Mucosa of rectum (tissue), 2 donors: ENCODE data around the gene CHD6.

Source experiments
- H3K27ac ChIP-seq, 2 donors: one replicate each; pipeline ENCODE4 v1.7.0; 2013; ENCODE audit warnings: inconsistent platforms in 2 of 2, low read depth in 2 of 2, low read length in 2 of 2
- H3K27me3 ChIP-seq, 2 donors: one replicate each; pipeline ENCODE4 v1.7.0; 2013; ENCODE audit warnings: low read length in 2 of 2; ENCODE audit not compliant: control insufficient read depth in 2 of 2, insufficient read depth in 2 of 2
- H3K36me3 ChIP-seq, 2 donors: one replicate each; pipeline ENCODE4 v1.7.0; 2013; ENCODE audit warnings: low read length in 2 of 2; ENCODE audit not compliant: control insufficient read depth in 2 of 2, insufficient read depth in 2 of 2
- H3K4me1 ChIP-seq, 2 donors: one replicate each; pipeline ENCODE4 v1.7.0; 2013; ENCODE audit warnings: low read length in 2 of 2, mild to moderate bottlenecking in 1 of 2; ENCODE audit not compliant: control insufficient read depth in 2 of 2, insufficient read depth in 2 of 2
- H3K4me3 ChIP-seq, 2 donors: one replicate each; pipeline ENCODE4 v1.7.0; 2013; ENCODE audit warnings: low read length in 2 of 2
- H3K9ac ChIP-seq, 2 donors: one replicate each; pipeline ENCODE4 v1.7.0; 2013; ENCODE audit warnings: low read length in 2 of 2, low read depth in 1 of 2, mild to moderate bottlenecking in 1 of 2
- H3K9me3 ChIP-seq, 2 donors: one replicate each; pipeline ENCODE4 v1.7.0; 2013; ENCODE audit warnings: low read length in 2 of 2; ENCODE audit not compliant: control insufficient read depth in 2 of 2
- donor health status: healthy.
- donor health status: Normal muscosa, but diverticular disease.

Gene CHD6

DNA sequence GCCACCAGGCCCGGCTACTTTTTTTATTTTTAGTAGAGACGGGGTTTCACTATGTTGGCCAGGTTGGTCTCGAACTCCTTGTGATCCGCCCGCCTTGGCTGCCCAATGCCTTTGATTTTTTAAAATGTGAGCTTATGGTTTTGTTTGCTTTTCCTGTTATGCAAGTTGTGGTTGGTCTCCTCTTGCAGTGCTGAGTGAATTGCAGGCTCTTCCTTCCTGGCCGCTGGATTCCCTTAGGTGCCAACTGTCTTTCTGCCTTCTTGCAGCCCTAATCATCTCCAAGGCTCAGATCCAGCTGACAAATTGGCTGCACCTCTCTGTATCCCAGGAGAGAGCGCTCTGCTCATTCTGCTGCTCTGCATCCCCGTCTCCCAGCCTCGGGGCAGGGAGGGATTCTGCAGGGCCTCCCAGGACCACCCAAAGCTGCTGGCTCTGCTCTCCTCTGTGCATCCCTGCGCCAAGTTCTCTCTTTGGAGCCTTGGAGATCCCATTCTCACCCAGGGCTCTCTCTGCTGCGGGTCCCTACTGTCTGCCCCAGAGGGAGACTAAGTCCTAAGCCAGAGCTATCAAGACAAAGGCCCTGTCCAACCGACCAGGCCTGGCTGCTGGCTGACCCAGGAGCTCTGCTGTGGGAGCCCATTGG is 237.5 kb downstream of the CHD6 start:
- Histone ChIP-seq H3K4me1 (no peaks in the 10 kb centered on the region), H3K27me3 (no peaks in the 10 kb centered on the region), H3K4me3 (no peak overlapping the region), H3K27ac (no peak overlapping the region), H3K9ac (no peak overlapping the region), H3K9me3 (no peaks in the 10 kb centered on the region), H3K36me3 (no peaks in the 10 kb centered on the region)

DNA sequence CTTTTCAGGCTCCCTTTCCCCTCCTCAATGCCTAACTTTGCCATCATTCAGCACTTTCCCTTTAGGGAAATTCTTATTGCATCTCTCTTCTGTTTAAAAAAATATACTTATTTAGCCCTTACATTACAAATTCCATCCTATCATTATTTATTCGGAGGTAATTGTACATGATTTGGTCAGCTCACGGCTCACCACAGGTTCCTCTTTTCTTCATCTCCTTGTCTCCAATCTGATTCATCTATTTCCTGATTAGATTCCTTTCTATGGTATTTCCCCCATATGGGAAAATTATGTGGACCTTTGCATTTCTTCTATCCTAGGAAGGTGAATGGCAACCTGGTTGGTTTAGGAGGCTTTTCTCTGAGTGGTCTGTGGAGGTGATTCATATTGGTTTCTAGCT is 238.6 kb downstream of the CHD6 start:
- H3K27ac ChIP-seq, result no peak overlapping the region
- H3K36me3 ChIP-seq, result no peaks in the 10 kb centered on the region
- no peak overlapping the region for H3K9ac ChIP-seq
- no peak overlapping the region for H3K4me3 ChIP-seq
- H3K9me3 ChIP-seq, result no peaks in the 10 kb centered on the region
- H3K4me1 ChIP-seq, result no peaks in the 10 kb centered on the region
- peaks cover 0 to 3% of the 10 kb centered on the region in 2 donors for H3K27me3 ChIP-seq

DNA sequence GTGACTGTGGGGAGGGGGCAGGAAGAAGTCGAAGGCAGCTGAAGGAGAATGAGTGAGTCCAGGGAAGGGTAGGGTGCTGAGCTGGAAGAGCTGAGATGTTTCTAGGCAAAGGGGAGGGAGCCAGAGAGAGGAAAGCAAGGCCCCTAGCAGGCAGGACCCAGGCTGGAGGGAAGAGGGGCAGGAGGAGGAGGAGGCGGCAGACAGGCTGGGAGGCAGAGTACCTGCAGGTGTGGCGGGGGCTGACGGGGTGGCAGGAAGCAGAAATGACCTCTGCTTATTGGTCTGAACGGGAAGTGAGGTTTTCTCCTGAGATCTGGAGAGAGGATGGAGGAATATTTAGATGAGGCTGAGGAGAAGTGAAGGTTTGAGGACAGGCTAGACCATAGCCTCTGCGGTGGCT is 240.9 kb downstream of the CHD6 start:
- peaks cover 0 to 3% of the 10 kb centered on the region in 2 donors for H3K27me3 ChIP-seq
- no peaks in the 10 kb centered on the region for H3K9me3 ChIP-seq
- no peak overlapping the region for H3K4me3 ChIP-seq
- no peak overlapping the region for H3K9ac ChIP-seq
- no peak overlapping the region for H3K27ac ChIP-seq
- H3K4me1 ChIP-seq, result no peaks in the 10 kb centered on the region
- no peaks in the 10 kb centered on the region for H3K36me3 ChIP-seq

DNA sequence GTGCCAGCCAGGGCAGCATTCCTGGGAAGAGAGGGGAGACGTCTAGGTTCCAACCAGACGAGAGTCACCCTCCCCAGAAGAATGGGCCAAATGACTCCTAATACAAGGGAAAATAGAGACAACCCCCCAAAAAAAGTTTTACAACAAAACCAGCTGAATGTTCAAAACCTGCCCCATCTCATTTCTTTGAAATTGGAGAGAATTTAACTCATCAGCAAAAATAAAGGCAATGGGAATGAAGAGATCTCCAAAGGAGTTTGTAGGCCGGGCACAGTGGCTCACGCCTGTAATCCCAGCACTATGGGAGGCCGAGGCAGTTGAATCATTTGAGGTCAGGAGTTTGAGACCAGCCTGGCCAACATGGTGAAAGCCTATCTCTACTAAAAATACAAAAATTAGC is 241.8 kb downstream of the CHD6 start:
- no peaks in the 10 kb centered on the region for H3K4me1 ChIP-seq
- no peak overlapping the region for H3K27ac ChIP-seq
- H3K36me3 ChIP-seq, result no peaks in the 10 kb centered on the region
- no peak overlapping the region for H3K9ac ChIP-seq
- H3K9me3 ChIP-seq, result no peaks in the 10 kb centered on the region
- H3K27me3 ChIP-seq, result peaks cover 0 to 3% of the 10 kb centered on the region in 2 donors
- no peak overlapping the region for H3K4me3 ChIP-seq

DNA sequence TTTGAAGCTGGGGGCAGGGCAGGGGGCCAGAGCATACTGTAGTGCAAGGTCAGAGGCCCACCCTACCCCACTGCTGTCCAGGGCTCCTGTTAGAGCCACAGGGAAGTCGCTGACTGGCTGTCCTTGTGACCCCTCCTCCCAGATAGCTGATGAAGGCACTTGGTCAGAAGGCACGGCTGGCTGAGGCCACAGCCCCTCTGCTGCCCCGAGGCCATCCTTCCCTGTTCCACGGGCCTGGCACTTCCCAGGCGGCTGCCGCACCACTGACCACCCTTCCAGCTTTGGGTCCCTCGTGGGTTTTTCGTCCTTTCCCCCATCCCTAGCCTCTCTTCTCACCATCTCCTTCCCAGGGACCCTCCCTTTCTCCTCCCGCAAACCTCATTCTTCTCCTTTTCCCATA is 242.3 kb downstream of the CHD6 start:
- H3K27ac ChIP-seq, result no peak overlapping the region
- H3K36me3 ChIP-seq, result no peaks in the 10 kb centered on the region
- peaks cover 0 to 3% of the 10 kb centered on the region in 2 donors for H3K27me3 ChIP-seq
- no peak overlapping the region for H3K9ac ChIP-seq
- no peaks in the 10 kb centered on the region for H3K4me1 ChIP-seq
- H3K9me3 ChIP-seq, result no peaks in the 10 kb centered on the region
- H3K4me3 ChIP-seq, result no peak overlapping the region

DNA sequence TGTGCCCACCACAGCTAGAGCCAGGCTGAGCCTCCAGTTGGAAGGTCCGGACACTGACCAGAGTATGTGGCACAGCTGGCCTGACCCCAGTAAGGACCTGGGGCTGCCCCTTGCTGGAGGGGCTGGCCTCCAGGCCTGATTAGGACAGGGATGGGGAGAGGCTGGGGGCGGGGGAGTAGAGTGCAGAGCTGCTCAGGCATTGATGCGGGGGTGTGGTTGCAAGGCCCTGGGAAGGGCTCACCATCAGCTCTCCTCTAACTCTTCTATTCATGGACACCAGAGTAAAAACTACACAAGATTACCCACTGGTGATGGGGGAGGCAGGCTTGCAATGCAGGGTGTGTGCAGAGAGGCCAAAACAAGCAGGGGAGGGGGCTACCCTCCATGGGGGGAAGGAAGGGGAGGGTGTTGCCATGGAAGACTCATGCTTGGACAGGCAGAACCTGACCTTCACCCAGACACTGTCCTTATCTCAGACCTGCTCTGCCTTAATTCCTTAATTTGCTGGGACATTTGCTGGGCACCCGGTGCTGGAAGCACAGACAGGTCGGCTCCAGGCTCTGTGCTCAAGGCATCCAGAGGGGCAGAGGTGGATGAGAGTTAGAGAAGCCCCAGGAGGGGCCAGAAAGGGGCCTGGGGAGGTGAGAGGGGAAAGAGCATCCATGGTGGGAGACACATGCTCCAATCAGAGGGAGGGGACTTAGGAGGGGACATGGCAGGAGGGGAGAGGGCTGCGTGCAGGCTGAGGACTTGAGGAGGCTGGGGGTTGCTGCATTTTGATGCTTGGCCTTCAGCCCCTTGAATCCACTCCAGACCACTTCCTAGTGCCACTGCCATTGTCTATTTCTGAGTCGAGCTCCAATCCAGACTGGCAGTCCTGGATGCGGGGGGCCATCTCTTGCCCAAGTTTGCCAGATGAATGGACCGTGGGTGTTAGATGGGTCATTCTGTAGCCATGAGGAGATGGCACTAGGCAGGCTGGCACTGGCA is 244.0 kb downstream of the CHD6 start:
- H3K36me3 ChIP-seq, result no peaks in the 10 kb centered on the region
- H3K27ac ChIP-seq, result no peak overlapping the region
- H3K4me3 ChIP-seq, result no peak overlapping the region
- H3K9ac ChIP-seq, result no peak overlapping the region
- peaks cover 0 to 2% of the 10 kb centered on the region in 2 donors for H3K9me3 ChIP-seq
- no peaks in the 10 kb centered on the region for H3K4me1 ChIP-seq
- peaks cover 0 to 3% of the 10 kb centered on the region in 2 donors for H3K27me3 ChIP-seq

DNA sequence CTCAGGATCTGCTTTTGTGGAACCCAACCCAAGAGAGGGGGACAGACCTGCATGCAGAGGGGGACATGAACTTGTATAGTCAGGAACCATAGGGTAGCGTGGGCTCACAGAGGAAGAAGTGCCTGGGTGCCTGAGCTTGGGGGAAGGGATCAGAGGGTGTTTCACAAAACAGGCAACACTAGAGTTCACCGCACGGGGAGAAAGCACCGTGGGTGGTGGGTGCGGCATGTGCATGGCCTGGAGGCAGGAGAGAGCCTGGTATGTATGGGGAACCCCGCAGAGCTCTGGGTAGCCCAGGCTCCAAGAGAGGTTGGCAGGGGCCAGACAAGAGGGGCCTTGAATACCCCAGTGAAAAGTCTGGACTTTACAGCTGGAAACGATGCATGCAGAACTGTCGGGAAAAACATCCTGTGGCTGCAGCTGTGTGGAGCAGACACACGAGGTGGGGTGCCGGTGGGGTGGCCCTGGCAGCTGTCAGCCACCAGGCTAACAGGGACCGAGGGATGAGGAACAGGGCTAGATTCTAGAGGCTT is 244.9 kb downstream of the CHD6 start:
- H3K4me1 ChIP-seq, result no peaks in the 10 kb centered on the region
- no peak overlapping the region for H3K27ac ChIP-seq
- peaks cover 3% of the 10 kb centered on the region in 2 donors for H3K27me3 ChIP-seq
- peaks cover 0 to 2% of the 10 kb centered on the region in 2 donors for H3K9me3 ChIP-seq
- H3K9ac ChIP-seq, result no peak overlapping the region
- H3K36me3 ChIP-seq, result no peaks in the 10 kb centered on the region
- H3K4me3 ChIP-seq, result no peak overlapping the region

DNA sequence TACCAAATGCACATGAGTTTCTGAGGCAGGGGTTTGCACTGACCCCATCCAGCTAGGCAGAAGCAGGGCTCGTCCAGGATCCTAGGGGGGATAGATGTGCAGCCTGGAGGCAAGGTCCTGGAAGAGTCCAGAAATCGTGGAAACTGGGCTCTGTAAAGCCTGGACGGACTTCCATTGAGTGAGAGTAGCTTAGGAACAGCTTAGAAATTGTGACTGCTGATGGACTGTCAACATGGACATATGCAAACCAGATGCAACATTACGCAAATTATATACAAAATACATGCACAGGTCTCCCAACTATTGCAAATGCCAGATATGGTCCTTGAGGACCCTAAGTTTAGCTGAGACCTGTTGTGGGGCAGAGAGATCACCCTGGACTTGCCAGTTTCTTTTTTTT is 246.8 kb downstream of the CHD6 start:
- peaks cover 0 to 2% of the 10 kb centered on the region in 2 donors for H3K9me3 ChIP-seq
- H3K4me3 ChIP-seq, result no peak overlapping the region
- no peak overlapping the region for H3K27ac ChIP-seq
- no peaks in the 10 kb centered on the region for H3K4me1 ChIP-seq
- peaks cover 9 to 13% of the 10 kb centered on the region in 2 donors for H3K27me3 ChIP-seq
- no peak overlapping the region for H3K9ac ChIP-seq
- H3K36me3 ChIP-seq, result no peaks in the 10 kb centered on the region

DNA sequence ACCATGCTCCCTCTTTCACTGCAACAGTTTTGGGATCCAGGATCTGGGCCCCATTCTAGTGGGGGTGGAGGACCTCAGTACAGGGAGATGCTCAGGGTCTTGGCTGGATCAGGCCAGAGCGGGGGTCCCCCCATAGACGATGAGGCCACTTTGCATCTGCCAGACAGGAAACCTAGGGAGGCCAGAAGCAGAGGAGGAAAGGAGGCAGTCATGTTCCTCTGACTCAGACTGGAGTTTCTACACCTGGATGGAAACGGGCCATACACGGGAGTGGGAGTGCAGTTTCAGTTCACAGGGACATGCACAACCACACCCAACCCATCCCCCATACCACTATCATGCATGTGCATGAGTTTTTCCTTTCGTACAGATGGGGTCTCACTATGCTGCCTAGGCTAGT is 248.0 kb downstream of the CHD6 start:
- no peak overlapping the region for H3K27ac ChIP-seq
- peaks cover 0 to 2% of the 10 kb centered on the region in 2 donors for H3K9me3 ChIP-seq
- H3K27me3 ChIP-seq, result peaks cover 12 to 23% of the 10 kb centered on the region in 2 donors
- H3K36me3 ChIP-seq, result no peaks in the 10 kb centered on the region
- H3K4me3 ChIP-seq, result no peak overlapping the region
- H3K9ac ChIP-seq, result no peak overlapping the region
- peaks cover 0 to 5% of the 10 kb centered on the region in 2 donors for H3K4me1 ChIP-seq

DNA sequence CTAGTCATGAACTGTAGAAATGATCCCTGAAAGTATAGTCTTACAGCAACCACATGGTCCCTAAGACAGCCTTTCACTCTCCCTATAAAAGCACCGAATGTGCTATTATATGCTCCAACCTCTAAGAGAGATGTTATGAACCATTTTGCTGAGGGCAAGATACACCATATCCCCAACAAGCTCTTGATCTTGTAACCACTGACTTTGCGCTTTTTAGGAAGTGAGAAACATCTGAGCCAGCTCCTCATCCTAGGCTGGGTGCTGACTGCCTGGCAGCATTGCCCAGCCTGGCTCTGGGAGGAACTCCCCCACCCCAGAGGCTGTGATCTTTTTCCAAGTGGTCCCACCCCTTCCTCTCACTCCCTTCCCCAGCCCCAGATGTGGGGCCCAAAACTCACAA is 248.5 kb downstream of the CHD6 start:
- H3K27ac ChIP-seq, result no peak overlapping the region
- H3K9ac ChIP-seq, result no peak overlapping the region
- peaks cover 0 to 5% of the 10 kb centered on the region in 2 donors for H3K4me1 ChIP-seq
- no peak overlapping the region for H3K4me3 ChIP-seq
- H3K27me3 ChIP-seq, result peaks cover 12 to 28% of the 10 kb centered on the region in 2 donors
- H3K36me3 ChIP-seq, result no peaks in the 10 kb centered on the region
- peaks cover 0 to 2% of the 10 kb centered on the region in 2 donors for H3K9me3 ChIP-seq
